ENCODE results near the gene ADARB2.

ADARB2 gene

GRCh38 chr10:1422275-1422674 is 315.1 kb downstream of the ADARB2 start:
- no peak for DNase-seq (ENCODE audit: extremely low spot score)
- no peak for TF ChIP-seq ARNT (IDR thresholded peaks at IDR 0.05)
- TF ChIP-seq FOXA1 (IDR thresholded peaks at IDR 0.05), result no peak
- no peak for TF ChIP-seq NFRKB (IDR thresholded peaks at IDR 0.05)
- no peak for TF ChIP-seq SP1 (IDR thresholded peaks at IDR 0.05)
- no peak for TF ChIP-seq BHLHE40 (IDR thresholded peaks at IDR 0.05; ENCODE audit: borderline replicate concordance)
- TF ChIP-seq ZNF384 (IDR thresholded peaks at IDR 0.05), result no peak
- TF ChIP-seq FOXK2 (IDR thresholded peaks at IDR 0.05), result no peak
- POLR2A ChIA-PET, result no interaction called here
- CTCF ChIA-PET, result no interaction called here

GRCh38 chr10:1420661-1421362 is 316.5 kb downstream of the ADARB2 start:
- peak; percentile 80 for DNase-seq (ENCODE audit: extremely low spot score)
- ChIA-PET CTCF (interaction anchor here (0.6 to 1.4 kb wide), 9 partner anchors 9 to 295 kb away, joined by 3 to 6 read pairs (median 4); no protein-coding TSS in a partner anchor), POLR2A (no interaction called here)
- TF ChIP-seq SUZ12 (IDR thresholded peaks at IDR 0.05) (no peak), BHLHE40 (IDR thresholded peaks at IDR 0.05; ENCODE audit: borderline replicate concordance) (no peak), TARDBP (IDR thresholded peaks at IDR 0.05) (no peak), ZNF384 (IDR thresholded peaks at IDR 0.05) (no peak), LEF1 (IDR thresholded peaks at IDR 0.05; ENCODE audit: borderline replicate concordance) (no peak), SP1 (IDR thresholded peaks at IDR 0.05) (no peak), FOXK2 (IDR thresholded peaks at IDR 0.05) (no peak), NFRKB (IDR thresholded peaks at IDR 0.05) (no peak), CTBP1 (IDR thresholded peaks at IDR 0.05; ENCODE audit: borderline replicate concordance) (no peak), ELF4 (IDR thresholded peaks at IDR 0.05) (no peak)

- ChIA-PET POLR2A (no interaction called here), CTCF (interaction anchor here (0.6 to 1.4 kb wide), 8 partner anchors 11 to 296 kb away, joined by 3 to 6 read pairs (median 4); no protein-coding TSS in a partner anchor)
- TF ChIP-seq CTBP1 (IDR thresholded peaks at IDR 0.05; ENCODE audit: borderline replicate concordance), result no peak
- TF ChIP-seq ZNF384 (IDR thresholded peaks at IDR 0.05), result no peak
- no peak for TF ChIP-seq PKNOX1 (IDR thresholded peaks at IDR 0.05)
- TF ChIP-seq SP1 (IDR thresholded peaks at IDR 0.05), result no peak
- TF ChIP-seq FOXA1 (IDR thresholded peaks at IDR 0.05), result no peak
- no peak for TF ChIP-seq ELF4 (IDR thresholded peaks at IDR 0.05)
- TF ChIP-seq SUZ12 (IDR thresholded peaks at IDR 0.05), result no peak
- no peak for TF ChIP-seq BHLHE40 (IDR thresholded peaks at IDR 0.05; ENCODE audit: borderline replicate concordance)
- no peak for TF ChIP-seq TARDBP (IDR thresholded peaks at IDR 0.05)
- no peak for TF ChIP-seq LEF1 (IDR thresholded peaks at IDR 0.05; ENCODE audit: borderline replicate concordance)
- no peak for TF ChIP-seq ARNT (IDR thresholded peaks at IDR 0.05)
- no peak for TF ChIP-seq FOXM1 (IDR thresholded peaks at IDR 0.05; ENCODE audit: borderline replicate concordance)
- no peak for TF ChIP-seq HDGF (IDR thresholded peaks at IDR 0.05; ENCODE audit: borderline replicate concordance)
- no peak for TF ChIP-seq FOXK2 (IDR thresholded peaks at IDR 0.05)
- TF ChIP-seq NFRKB (IDR thresholded peaks at IDR 0.05), result no peak
- no peak for DNase-seq (ENCODE audit: extremely low spot score)
These were observed 317.3 kb downstream of the ADARB2 start for GRCh38 chr10:1419796-1420610.

GRCh38 chr10:1418031-1418550 is 319.2 kb downstream of the ADARB2 start:
- TF ChIP-seq SUZ12 (IDR thresholded peaks at IDR 0.05) (no peak), HDGF (IDR thresholded peaks at IDR 0.05; ENCODE audit: borderline replicate concordance) (no peak), NFRKB (IDR thresholded peaks at IDR 0.05) (no peak), FOXM1 (IDR thresholded peaks at IDR 0.05; ENCODE audit: borderline replicate concordance) (no peak), BHLHE40 (IDR thresholded peaks at IDR 0.05; ENCODE audit: borderline replicate concordance) (no peak), LEF1 (IDR thresholded peaks at IDR 0.05; ENCODE audit: borderline replicate concordance) (no peak), TARDBP (IDR thresholded peaks at IDR 0.05) (no peak), PKNOX1 (IDR thresholded peaks at IDR 0.05) (no peak), CTBP1 (IDR thresholded peaks at IDR 0.05; ENCODE audit: borderline replicate concordance) (no peak), FOXK2 (IDR thresholded peaks at IDR 0.05) (no peak), FOXA1 (IDR thresholded peaks at IDR 0.05) (no peak), L3MBTL2 (conservative IDR thresholded peaks at IDR 0.05) (no peak), SP1 (IDR thresholded peaks at IDR 0.05) (no peak), ZNF384 (IDR thresholded peaks at IDR 0.05) (no peak), ELF4 (IDR thresholded peaks at IDR 0.05) (no peak)
- no peak for DNase-seq (ENCODE audit: extremely low spot score)
- POLR2A ChIA-PET, result no interaction called here
- CTCF ChIA-PET, result no interaction called here

GRCh38 chr10:1417574-1417973 is 319.8 kb downstream of the ADARB2 start:
- DNase-seq (ENCODE audit: extremely low spot score), result no peak
- TF ChIP-seq ARNT (IDR thresholded peaks at IDR 0.05), result no peak
- TF ChIP-seq BHLHE40 (IDR thresholded peaks at IDR 0.05; ENCODE audit: borderline replicate concordance), result no peak
- no peak for TF ChIP-seq TARDBP (IDR thresholded peaks at IDR 0.05)
- no peak for TF ChIP-seq NFRKB (IDR thresholded peaks at IDR 0.05)
- no peak for TF ChIP-seq ZNF384 (IDR thresholded peaks at IDR 0.05)
- no peak for TF ChIP-seq FOXA1 (IDR thresholded peaks at IDR 0.05)
- no peak for TF ChIP-seq CTBP1 (IDR thresholded peaks at IDR 0.05; ENCODE audit: borderline replicate concordance)
- no peak for TF ChIP-seq LEF1 (IDR thresholded peaks at IDR 0.05; ENCODE audit: borderline replicate concordance)
- no peak for TF ChIP-seq FOXM1 (IDR thresholded peaks at IDR 0.05; ENCODE audit: borderline replicate concordance)
- no peak for TF ChIP-seq PKNOX1 (IDR thresholded peaks at IDR 0.05)
- no peak for TF ChIP-seq SUZ12 (IDR thresholded peaks at IDR 0.05)
- no peak for TF ChIP-seq HDGF (IDR thresholded peaks at IDR 0.05; ENCODE audit: borderline replicate concordance)
- TF ChIP-seq FOXK2 (IDR thresholded peaks at IDR 0.05), result no peak
- no peak for TF ChIP-seq L3MBTL2 (conservative IDR thresholded peaks at IDR 0.05)
- TF ChIP-seq ELF4 (IDR thresholded peaks at IDR 0.05), result no peak
- TF ChIP-seq SP1 (IDR thresholded peaks at IDR 0.05), result no peak
- ChIA-PET POLR2A (no interaction called here), CTCF (no interaction called here)

All from HEK293T (cell line).